Renal pelvis (tissue), 3 donors: ENCODE measurements around the gene CAPRIN2. TPM values are rescaled to one million over a fixed set of nuclear protein-coding genes. Genes with fewer than 3 reads are reported as not detected.

Experiments
- polyA plus RNA-seq, 3 donors: library from polyadenylated mRNA; unstranded; fragments of 120-200 nt; gene quantifications; one replicate each; pipeline ENCODE4 v1.2.1, GENCODE V29; 2013; ENCODE audit not compliant: insufficient read length in 3 of 3

Gene CAPRIN2
- polyA plus RNA-seq, 3 donors: 34.7 to 52.5 (median 50.8) TPM

Other genes starting within 250 kb of the CAPRIN2 start
- gene IPO8, start 59.1 kb downstream of the CAPRIN2 start, polyA plus RNA-seq: 10 to 100 TPM; 52.4 to 64.4 (median 57.0) TPM
- 1 to 10 TPM; 5.9 to 7.4 (median 6.3) TPM for gene TSPAN11, start 171.8 kb upstream of the CAPRIN2 start, polyA plus RNA-seq